ENCODE data around the gene B4GALNT3.
"Not testable (repeated sequence)": the region's sequence is repeated elsewhere in the genome, so short reads cannot be mapped to it uniquely, and the experiment has no call there.

- TF ChIP-seq ZBTB33 (IDR thresholded peaks at IDR 0.05); TAF1 (IDR thresholded peaks at IDR 0.05; ENCODE audit: borderline replicate concordance, low read depth, low read length); NRF1 (conservative IDR thresholded peaks at IDR 0.05; ENCODE audit: low read depth, low read length): not testable (repeated sequence)
Measured at GRCh38 chr12:435737-436136, 24.0 kb upstream of the B4GALNT3 start.

All from GM12878 (cell line).